Heart right ventricle (tissue), 16 donors: ENCODE measurements around the gene PTPRN2. TPM values are rescaled to one million over a fixed set of nuclear protein-coding genes. Genes with fewer than 3 reads are reported as not detected.

ENCODE experiments used
- ATAC-seq, 8 donors: fragments of 200-7000 bp; cut with Tn5 transposase; one replicate each; pipeline ENCODE4 v1.9.1; 2020; ENCODE audit warnings: mild to moderate bottlenecking in 8 of 8, moderate library complexity in 8 of 8, moderate number of reproducible peaks in 1 of 8
- DNase-seq, 2 donors: peaks; one replicate each; pipeline ENCODE4 v3.0.0-alpha.2; 2020
- H3K27ac ChIP-seq, 10 donors: fragments of 200-600 bp; sonication (generic) in 2 of 10; one replicate each; pipeline versions ENCODE4 v1.5.0 to v1.8.0; 2020 to 2022; ENCODE audit warnings: mild to moderate bottlenecking in 3 of 10
- H3K27me3 ChIP-seq, 7 donors: fragments of 200-600 bp; one replicate each; pipeline ENCODE4 v1.8.0; 2021 to 2022; ENCODE audit warnings: mild to moderate bottlenecking in 2 of 7
- H3K36me3 ChIP-seq, 9 donors: fragments of 200-600 bp; sonication (generic) in 1 of 9; one replicate each; pipeline versions ENCODE4 v1.5.0 to v1.8.0; 2020 to 2022; ENCODE audit warnings: mild to moderate bottlenecking in 2 of 9
- H3K4me1 ChIP-seq, 9 donors: fragments of 200-600 bp; sonication (generic) in 1 of 9; one replicate each; pipeline versions ENCODE4 v1.5.0 to v1.8.0; 2020 to 2022; ENCODE audit warnings: mild to moderate bottlenecking in 4 of 9
- H3K4me3 ChIP-seq, 10 donors: fragments of 200-600 bp; sonication (generic) in 2 of 10; one replicate each; pipeline versions ENCODE4 v1.5.0 to v1.8.0; 2020 to 2022; ENCODE audit warnings: mild to moderate bottlenecking in 7 of 10, moderate library complexity in 2 of 10
- H3K9me3 ChIP-seq, 11 donors: fragments of 200-600 bp in 10 of 11; sonication (generic) in 2 of 11; one replicate each; pipeline versions ENCODE4 v1.5.0 to v1.8.0; 2013 to 2022; ENCODE audit warnings: mild to moderate bottlenecking in 2 of 11, control low read depth in 1 of 11, moderate library complexity in 1 of 11
- CTCF ChIP-seq, 9 donors: fragments of 200-600 bp; sonication (generic) in 2 of 9; IDR thresholded peaks; one replicate each; pipeline versions ENCODE4 v1.5.0 to v1.8.0; 2021 to 2022; ENCODE audit warnings: antibody characterized with exemption in 9 of 9, mild to moderate bottlenecking in 5 of 9, moderate library complexity in 1 of 9
- WGBS, 2 donors: extraction: QIAGEN DNeasy Blood & Tissue Kit; methylation state at CpG; one replicate each; pipeline ENCODE4 v1.1.7; 2013; ENCODE audit warnings: inconsistent platforms in 1 of 2; 5-methylcytosine and 5-hydroxymethylcytosine counted together
- intact Hi-C, 10 donors: fragments of 100-400 bp; cut with DNase I; formaldehyde crosslinking; loops; one replicate each; pipeline versions ENCODE4 v1.11.1 to v1.14.2; 2022
- polyA plus RNA-seq, 2 donors: library from polyadenylated mRNA; stranded (reverse); fragments of 200-250 nt; gene quantifications; one replicate each; pipeline ENCODE4 v1.2.3, GENCODE V29; 2013
- total RNA-seq, 10 donors: library from RNA; stranded (reverse); fragmentation: NEBNext Ultra II Directional in 3 of 10; extraction: Animal tissue kit (Norgen Biotek cat#: 25700) in 3 of 10; gene quantifications; one replicate each; pipeline versions ENCODE4 v1.2.1 to v1.2.4, GENCODE V29; 2021 to 2023
- donor health status: Arrhythmogenic right ventricular cardiomyopathy.
- donor health status: ischemic (EF 13 %, LVEDD 7.1; RV severe dilation, severe dysfunction).
- donor health status: healthy with polysubstance abuse.
- donor health status: DM: no; HTN: yes; CAD: no.
- donor health status: DM: no; HTN: no; CAD: no.
- donor health status: ischemic (EF 25% LVEDD 6.9; RV normal size, moderate dysfunction).
- donor health status: ischemic (EF 25% LVEDD 5.7; RV mildly dilated, moderate dysfunction).
- donor health status: healthy.
- donor health status: DM: yes; HTN: yes; CAD: no.
- donor health status: Ischemic cardiomyopathy.
- donor health status: ischemic (EF 35%, LVEDD 5.7; RV mildly dilated, moderate dysfunction).
- donor health status: nonischemic (EF 11% LVEDD 7.7; RV severe dilation, severe dysfunction).
- donor health status: DM: yes; HTN: yes; CAD: no.
- donor health status: PGD.
- donor health status: ischemic (EF 29% LVEDD 5.4; RV normal size, mild dysfunction).
- donor health status: nonischemic (EF 23%, LVEDD 6.1; RV moderate dilation, normal function).

PTPRN2 gene
- total and polyA plus RNA-seq, 12 donors: 0.82 to 1.8 (median 1.3) TPM

DNA sequence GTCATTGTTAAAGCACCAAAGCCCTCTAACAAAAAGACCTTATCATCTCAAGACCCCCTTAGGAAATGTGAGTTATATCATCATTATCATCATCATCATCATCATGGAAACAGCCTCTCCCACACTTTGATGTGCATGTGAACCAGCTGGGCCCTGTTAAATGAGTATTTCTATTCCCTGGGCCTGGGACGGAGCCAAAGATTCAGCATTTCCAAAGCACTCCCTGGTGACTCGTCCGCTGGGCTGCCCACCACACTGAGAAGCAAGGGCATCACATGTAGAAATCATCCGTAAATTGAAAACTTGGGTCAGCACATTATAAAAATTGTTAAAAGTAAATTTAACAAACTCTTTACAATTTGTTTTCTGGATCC is 88.6 kb downstream of the PTPRN2 start:
- no peaks in the 10 kb centered on the region for H3K4me1 ChIP-seq
- no peak for DNase-seq
- ATAC-seq: no peak
- intact Hi-C loops: no loop called here
- TF ChIP-seq CTCF (IDR thresholded peaks at IDR 0.05): no peak
- 83 to 85% methylated on average over 4 of the region's 4 CpGs for WGBS, 2 donors
- H3K27me3 ChIP-seq: peaks cover 0 to 79% (median 43%) of the 10 kb centered on the region in 7 donors
- H3K4me3 ChIP-seq: no peak overlapping the region
- H3K27ac ChIP-seq: no peak overlapping the region
- no peaks in the 10 kb centered on the region for H3K9me3 ChIP-seq
- no peaks in the 10 kb centered on the region for H3K36me3 ChIP-seq

DNA sequence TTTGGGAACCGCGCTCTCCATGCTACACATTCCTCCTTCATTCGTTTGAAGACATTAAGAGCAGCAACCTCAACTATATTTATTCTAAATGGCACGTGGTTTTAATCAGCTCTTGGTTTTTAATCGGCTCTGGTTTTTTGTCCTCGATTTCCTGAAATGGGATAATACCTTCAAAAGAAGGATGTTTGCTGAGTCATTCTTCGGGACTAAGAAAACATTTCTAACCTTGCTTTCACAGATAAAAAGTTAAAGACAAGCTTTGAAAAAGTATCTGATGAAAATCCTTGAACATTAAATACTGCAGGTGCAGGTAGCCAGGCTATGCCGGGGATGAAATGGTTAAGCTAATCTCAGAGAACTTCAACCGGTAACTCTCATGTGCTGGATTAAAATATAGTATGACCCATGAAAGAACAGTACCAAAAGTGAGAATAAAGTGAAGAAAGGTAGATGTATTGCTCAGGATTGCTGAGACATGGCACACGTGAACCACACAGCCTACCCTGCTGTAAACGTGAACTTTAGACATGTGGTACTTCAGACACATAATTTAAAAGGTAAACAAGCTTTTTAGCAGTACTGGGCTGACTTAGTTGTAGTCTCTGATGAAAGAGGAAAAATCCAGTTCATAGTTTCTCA is 89.1 kb downstream of the PTPRN2 start:
- Histone ChIP-seq H3K4me3 (no peak overlapping the region), H3K4me1 (no peaks in the 10 kb centered on the region), H3K9me3 (no peaks in the 10 kb centered on the region), H3K27ac (no peak overlapping the region), H3K27me3 (peaks cover 0 to 77% (median 45%) of the 10 kb centered on the region in 7 donors), H3K36me3 (no peaks in the 10 kb centered on the region)
- 65 to 72% methylated on average over 11 of the region's 11 CpGs for WGBS, 2 donors
- intact Hi-C loops: no loop called here
- TF ChIP-seq CTCF (IDR thresholded peaks at IDR 0.05): no peak
- DNase-seq: no peak
- no peak for ATAC-seq

DNA sequence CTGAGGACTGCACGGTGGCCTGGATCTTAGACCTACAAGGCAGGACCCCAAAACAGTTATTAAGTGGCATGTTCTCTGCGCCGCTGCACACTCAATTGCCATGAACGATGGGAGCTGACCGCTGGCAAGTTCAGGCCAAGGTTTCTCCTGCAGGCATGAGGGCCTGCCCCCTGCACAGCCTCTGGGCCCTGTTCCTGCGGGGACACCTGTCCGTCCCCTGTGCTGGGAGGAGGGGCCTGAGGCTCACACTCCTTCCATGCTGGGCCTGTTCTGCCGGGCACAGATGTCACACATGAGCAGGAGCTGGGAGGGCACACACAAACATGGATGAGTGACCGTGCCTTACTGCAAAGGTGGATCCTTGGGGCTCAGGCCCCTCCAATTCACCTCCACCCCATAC is 90.0 kb downstream of the PTPRN2 start:
- no peak for ATAC-seq
- H3K27ac ChIP-seq: no peak overlapping the region
- H3K36me3 ChIP-seq: no peaks in the 10 kb centered on the region
- no peak for TF ChIP-seq CTCF (IDR thresholded peaks at IDR 0.05)
- no peak for DNase-seq
- no peak overlapping the region for H3K4me3 ChIP-seq
- intact Hi-C loops: no loop called here
- H3K27me3 ChIP-seq: peaks cover 0 to 72% (median 45%) of the 10 kb centered on the region in 7 donors
- no peaks in the 10 kb centered on the region for H3K4me1 ChIP-seq
- no peaks in the 10 kb centered on the region for H3K9me3 ChIP-seq
- 80 to 86% methylated on average over 9 of the region's 9 CpGs for WGBS, 2 donors

- WGBS, 2 donors: 6 to 11% methylated on average over 6 of the region's 6 CpGs
- Histone ChIP-seq H3K4me1 (no peaks in the 10 kb centered on the region), H3K27ac (no peak overlapping the region), H3K36me3 (no peaks in the 10 kb centered on the region), H3K27me3 (peaks cover 0 to 72% (median 35%) of the 10 kb centered on the region in 7 donors), H3K9me3 (no peaks in the 10 kb centered on the region), H3K4me3 (no peak overlapping the region)
- peak in 2 of 9 donors; percentile 11 to 17 for TF ChIP-seq CTCF (IDR thresholded peaks at IDR 0.05)
- no peak for DNase-seq
- peak in 1 of 8 donors; percentile 15 for ATAC-seq
- intact Hi-C loops: no loop called here
Measured at GRCh38 chr7:158495786-158496185, 91.8 kb downstream of the PTPRN2 start.
